Non-pigmented ciliary epithelial cell (primary cell): Measurements from ENCODE around the gene FAM193B.

Experiments
- DNase-seq: peaks from one replicate; pipeline ENCODE4 v3.0.0-alpha.2; 2010; ENCODE audit warnings: low read depth

Gene FAM193B

DNA sequence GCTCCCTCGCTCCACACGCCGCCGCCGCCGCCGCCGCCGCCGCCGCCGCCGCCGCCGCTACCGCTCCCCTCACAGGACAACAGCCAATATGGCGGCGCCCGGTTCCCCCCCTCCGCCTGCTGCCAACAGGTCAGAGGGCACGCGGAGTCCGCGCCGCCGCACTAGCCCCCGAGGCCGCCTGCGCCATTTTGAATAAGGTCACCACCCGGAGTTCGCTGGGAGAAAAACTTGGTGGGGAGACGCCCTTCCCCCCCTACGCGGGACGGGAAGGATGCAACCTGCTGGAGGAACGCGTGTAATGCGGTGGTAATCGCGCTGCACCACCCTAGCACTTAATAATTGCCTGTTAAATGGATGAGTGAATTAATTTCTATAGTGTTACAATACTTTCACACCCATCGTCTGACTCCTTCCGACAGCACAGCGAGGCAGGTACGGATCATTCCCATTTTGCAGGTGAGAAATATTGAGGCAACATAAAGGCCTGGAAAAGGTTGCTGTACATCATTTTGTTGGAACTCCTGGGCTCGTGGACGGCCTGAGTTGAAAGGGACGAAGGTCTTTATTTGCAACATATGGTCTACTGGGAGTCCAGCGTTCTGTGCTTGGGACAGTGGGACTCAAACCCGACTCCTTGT is at the start of gene FAM193B:
TSS of gene FAM193B (minus strand) at position 90 of the 638 bp plus-strand sequence. CDS start 105 bp downstream, outside the sequence.
- DNase-seq = peak; percentile 38

DNA sequence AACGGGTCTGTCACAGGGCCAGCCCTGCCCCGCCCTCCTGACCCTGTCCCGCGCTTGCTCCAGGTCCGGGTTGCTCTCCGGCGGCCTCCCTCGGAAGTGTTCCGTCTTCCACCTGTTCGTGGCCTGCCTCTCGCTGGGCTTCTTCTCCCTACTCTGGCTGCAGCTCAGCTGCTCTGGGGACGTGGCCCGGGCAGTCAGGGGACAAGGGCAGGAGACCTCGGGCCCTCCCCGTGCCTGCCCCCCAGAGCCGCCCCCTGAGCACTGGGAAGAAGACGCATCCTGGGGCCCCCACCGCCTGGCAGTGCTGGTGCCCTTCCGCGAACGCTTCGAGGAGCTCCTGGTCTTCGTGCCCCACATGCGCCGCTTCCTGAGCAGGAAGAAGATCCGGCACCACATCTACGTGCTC is 49.8 kb upstream of the FAM193B start:
- DNase-seq = no peak

GRCh38 chr5:177603631-177604030 is 49.3 kb upstream of the FAM193B start:
- no peak for DNase-seq

DNA sequence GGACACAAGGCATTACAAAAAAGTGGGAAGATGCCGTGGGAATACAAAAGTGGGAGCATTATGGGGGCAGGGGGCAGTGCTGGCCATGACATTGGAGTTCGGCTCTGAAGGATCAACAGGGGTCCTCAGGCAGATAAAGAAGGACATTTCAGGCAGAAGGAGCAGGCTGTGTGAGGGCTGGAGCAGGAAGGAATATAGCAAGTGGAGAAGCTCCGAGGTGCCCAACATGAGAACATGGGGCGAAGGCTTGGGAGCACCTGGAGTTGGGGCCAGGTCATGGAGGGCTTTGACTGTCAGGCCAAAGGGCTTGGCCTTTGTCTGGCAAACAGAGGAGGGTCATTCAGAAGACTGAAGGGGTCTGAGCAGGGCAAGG is 48.1 kb upstream of the FAM193B start:
- DNase-seq = no peak

GRCh38 chr5:177601577-177602457 is 47.5 kb upstream of the FAM193B start:
- DNase-seq = no peak

- DNase-seq = no peak
Measured at GRCh38 chr5:177601126-177601525, 46.8 kb upstream of the FAM193B start.

DNA sequence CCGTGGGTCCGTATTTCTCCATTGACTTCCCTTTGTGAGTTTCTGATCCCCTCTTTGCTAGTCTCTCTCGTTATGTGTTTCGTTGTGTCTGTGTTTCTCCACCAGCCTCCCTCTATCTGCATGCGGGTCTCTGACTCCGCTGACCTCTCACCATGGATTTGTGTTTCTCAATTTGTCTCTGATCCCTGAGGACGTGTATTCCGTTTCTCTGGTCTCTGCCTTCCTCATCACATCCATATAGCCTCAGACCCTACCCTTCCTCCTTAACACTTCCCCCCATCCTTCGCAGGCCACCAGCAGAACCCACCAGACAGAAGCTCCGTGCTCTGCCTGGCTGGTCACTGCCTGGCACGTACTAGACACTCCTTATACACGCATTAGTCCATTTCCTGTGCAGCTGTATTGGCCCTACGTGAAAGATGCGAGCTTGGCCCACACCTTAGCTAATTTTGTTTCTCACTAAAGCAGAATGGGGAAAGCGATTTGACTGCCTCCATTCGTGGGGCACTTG is 46.2 kb upstream of the FAM193B start:
- no peak for DNase-seq

DNA sequence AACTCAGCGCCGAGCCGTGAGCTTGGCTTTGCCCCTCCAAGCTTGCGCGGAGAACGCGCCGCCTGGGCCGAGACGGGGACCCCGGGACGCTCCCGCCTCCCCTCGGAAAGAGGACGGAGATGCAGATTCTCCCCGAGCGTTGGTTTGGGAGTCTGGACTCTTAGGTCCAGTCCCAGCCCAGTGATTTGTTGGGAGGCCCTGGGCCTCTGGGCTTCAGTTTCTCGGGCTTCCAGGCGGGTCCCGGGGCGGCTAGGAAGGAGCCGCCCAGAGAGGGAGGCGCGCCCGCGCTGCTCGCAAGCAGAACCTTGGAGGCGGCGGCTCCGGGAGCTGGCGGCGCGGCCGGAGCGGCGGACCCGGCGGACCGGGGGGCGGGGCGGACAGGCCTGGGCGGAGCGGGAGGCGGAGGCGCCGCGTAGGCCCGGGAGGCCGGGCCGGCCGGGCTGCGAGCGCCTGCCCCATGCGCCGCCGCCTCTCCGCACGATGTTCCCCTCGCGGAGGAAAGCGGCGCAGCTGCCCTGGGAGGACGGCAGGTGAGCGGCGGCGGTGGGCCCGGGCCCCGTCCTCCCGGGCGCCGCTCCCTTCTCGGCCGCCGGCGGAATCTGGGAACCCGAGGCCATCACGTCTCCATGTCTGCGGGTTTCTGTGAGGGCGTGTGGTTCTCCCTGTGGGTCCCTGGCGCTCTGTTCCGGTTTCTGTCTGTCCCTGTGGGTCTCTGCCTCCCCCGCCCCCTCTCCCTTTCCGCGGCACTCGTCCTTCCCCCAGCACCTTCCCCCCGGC is 45.6 kb upstream of the FAM193B start, which contains the start of gene B4GALT7:
TSS of gene B4GALT7 (plus strand) at position 402 of the 777 bp plus-strand sequence. CDS start at position 481, 79 bp downstream.
- DNase-seq = no peak

- DNase-seq = no peak
Measured at GRCh38 chr5:177598477-177598876, 44.1 kb upstream of the FAM193B start.

- DNase-seq = no peak
Measured at GRCh38 chr5:177596775-177597238, 42.4 kb upstream of the FAM193B start.

GRCh38 chr5:177595991-177596774 is 41.8 kb upstream of the FAM193B start:
- no peak for DNase-seq

- no peak for DNase-seq
Measured at GRCh38 chr5:177595026-177595585, 40.7 kb upstream of the FAM193B start.

- no peak for DNase-seq
Measured at GRCh38 chr5:177594071-177594470, 39.7 kb upstream of the FAM193B start.

DNA sequence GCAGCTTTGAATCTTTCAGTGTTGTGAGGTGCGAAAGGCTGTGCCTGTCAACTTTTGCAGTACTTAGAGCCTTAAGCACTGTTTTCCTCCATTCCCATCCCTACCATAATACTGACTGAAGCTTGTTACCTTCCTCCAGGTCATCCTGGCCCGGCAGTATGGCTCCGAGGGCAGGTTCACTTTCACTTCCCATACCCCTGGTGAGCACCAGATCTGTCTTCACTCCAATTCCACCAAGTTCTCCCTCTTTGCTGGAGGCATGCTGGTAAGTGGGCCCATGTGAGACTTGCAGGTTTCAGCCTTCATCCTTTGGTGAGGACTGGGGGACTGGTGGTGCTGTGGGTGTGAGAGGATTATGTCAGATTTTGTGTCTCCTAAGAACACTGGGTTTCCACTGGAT is 39.1 kb upstream of the FAM193B start:
- no peak for DNase-seq

DNA sequence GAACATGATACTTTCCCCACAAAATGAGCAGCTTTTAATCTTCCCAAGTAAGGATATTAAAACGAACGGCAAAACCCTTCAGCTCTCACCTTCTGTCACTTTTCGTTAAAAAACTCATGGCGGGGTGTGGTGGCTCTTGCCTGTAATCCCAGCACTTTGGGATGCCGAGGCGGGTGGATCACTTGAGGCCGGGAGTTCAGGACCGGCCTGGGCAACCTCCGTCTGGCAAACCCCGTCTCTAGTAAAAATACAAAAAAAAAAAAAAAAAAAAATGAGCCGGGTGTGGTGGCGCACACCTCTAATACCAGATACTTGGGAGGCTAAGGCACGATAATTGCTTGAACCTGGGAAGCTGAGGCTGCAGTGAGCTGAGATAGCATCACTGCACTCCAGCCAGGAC is 38.5 kb upstream of the FAM193B start:
- no peak for DNase-seq

DNA sequence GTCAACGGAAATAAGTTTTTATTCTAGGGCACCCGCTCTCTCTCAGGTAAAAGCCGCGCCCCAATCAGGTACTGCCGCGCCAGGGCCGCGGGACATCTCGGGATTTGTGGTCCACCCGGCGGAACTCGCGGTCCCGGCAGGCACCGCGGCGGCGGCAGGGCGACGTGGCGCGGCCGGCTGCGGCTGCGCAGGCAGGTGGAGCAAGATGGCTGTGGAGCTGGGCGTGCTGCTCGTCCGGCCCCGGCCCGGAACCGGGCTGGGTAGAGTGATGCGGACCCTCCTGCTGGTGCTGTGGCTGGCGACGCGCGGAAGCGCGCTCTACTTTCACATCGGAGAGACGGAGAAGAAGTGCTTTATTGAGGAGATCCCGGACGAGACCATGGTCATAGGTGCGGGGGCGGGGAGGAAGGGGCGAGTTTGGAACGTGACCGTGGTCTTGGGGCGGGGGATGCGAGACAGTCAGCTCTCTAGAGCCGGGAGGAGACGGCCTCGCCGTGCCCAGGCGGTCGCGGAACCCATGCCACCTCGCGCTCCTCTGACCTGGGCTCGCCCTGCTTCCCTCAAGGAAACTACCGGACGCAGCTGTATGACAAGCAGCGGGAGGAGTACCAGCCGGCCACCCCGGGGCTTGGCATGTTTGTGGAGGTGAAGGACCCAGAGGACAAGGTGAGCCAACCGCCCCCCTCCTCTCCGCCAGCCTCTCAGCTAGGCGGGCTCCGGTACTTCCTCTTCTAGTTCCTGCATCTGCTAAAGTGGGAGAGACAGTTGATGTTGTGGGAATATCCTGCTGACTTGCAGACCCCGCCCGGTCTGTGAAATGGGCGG is 37.9 kb upstream of the FAM193B start, which contains the start of gene TMED9:
TSS of gene TMED9 (plus strand) at position 194 of the 825 bp plus-strand sequence. CDS start at position 206, 12 bp downstream.
- no peak for DNase-seq

- no peak for DNase-seq
Measured at GRCh38 chr5:177591690-177592009, 37.3 kb upstream of the FAM193B start.

GRCh38 chr5:177590406-177590805 is 36.0 kb upstream of the FAM193B start:
- no peak for DNase-seq

DNA sequence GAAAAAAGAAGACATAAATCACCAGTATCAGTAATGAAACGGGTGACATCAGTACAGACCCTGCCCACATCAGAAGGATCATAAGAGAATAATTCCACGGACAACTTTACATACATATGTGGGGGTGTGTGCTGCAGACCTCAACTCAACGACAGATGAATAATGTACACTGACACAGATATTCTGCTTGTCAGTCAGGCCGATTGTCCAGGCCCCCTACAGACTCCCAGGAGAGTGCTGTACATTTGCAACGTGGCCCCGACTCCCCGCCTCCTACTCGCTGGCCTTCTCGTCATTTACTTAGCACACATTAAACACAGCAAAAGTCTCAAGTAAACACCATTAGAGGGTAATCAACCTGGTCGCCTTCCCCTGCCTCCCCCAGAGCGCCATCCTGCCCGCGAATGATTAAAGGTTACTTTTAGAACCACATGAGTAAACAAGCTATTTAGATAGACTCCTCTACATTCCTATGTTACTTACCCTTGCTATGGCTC is 34.1 kb upstream of the FAM193B start:
- no peak for DNase-seq

GRCh38 chr5:177578316-177578715 is 24.0 kb upstream of the FAM193B start:
- no peak for DNase-seq
